ENCODE data around the gene SYVN1.

SYVN1 gene

GRCh38 chr11:65111744-65112545, 22.4 kb downstream of the SYVN1 start, which contains the start of gene TM7SF2:
TSS of gene TM7SF2 (plus strand) at chr11:65111872. CDS start at chr11:65112016, 144 bp downstream.
- DNase-seq = peak; percentile 99

GRCh38 chr11:65111159-65111743, 23.1 kb downstream of the SYVN1 start:
- no peak for DNase-seq

- peak; percentile 94 for DNase-seq
Observed at GRCh38 chr11:65110354-65110861, 23.9 kb downstream of the SYVN1 start.

- no peak for DNase-seq
Observed at GRCh38 chr11:65109231-65110198, 24.8 kb downstream of the SYVN1 start.

- no peak for DNase-seq
Observed at GRCh38 chr11:65108469-65109123, 25.7 kb downstream of the SYVN1 start.

- no peak for DNase-seq
Observed at GRCh38 chr11:65107751-65108468, 26.4 kb downstream of the SYVN1 start.

- no peak for DNase-seq
Observed at GRCh38 chr11:65107078-65107477, 27.2 kb downstream of the SYVN1 start.

- DNase-seq = no peak
Observed at GRCh38 chr11:65104628-65105027, 29.7 kb downstream of the SYVN1 start.

GRCh38 chr11:65103476-65103875, 30.8 kb downstream of the SYVN1 start:
- DNase-seq = no peak

- DNase-seq = no peak
Observed at GRCh38 chr11:65102142-65103095, 31.9 kb downstream of the SYVN1 start.

- no peak for DNase-seq
Observed at GRCh38 chr11:65100674-65101350, 33.5 kb downstream of the SYVN1 start.

- no peak for DNase-seq
Observed at GRCh38 chr11:65096926-65097325, 37.4 kb downstream of the SYVN1 start.

- peak; percentile 97 for DNase-seq
Observed at GRCh38 chr11:65095974-65096806, 38.1 kb downstream of the SYVN1 start, which contains the start of gene VPS51. TSS of gene VPS51 (plus strand) at chr11:65096214. CDS start at chr11:65096251, 37 bp downstream.

- DNase-seq = no peak
Observed at GRCh38 chr11:65095427-65095826, 38.9 kb downstream of the SYVN1 start.

- no peak for DNase-seq
Observed at GRCh38 chr11:65090628-65091027, 43.7 kb downstream of the SYVN1 start.

- no peak for DNase-seq
Observed at GRCh38 chr11:65089621-65090020, 44.7 kb downstream of the SYVN1 start.

GRCh38 chr11:65087827-65088226, 46.5 kb downstream of the SYVN1 start:
- DNase-seq = no peak

- no peak for DNase-seq
Observed at GRCh38 chr11:65087216-65087615, 47.1 kb downstream of the SYVN1 start.

GRCh38 chr11:65086809-65087208, 47.5 kb downstream of the SYVN1 start:
- no peak for DNase-seq

All from hematopoietic multipotent progenitor cell treated with erythropoietin and hydrocortisone succinate and interleukin-3 and kit ligand, for 4 days (in vitro differentiated cells).